ENCODE measurements around the gene PTPRK. TPM values are rescaled to one million over a fixed set of nuclear protein-coding genes. Genes with fewer than 3 reads are reported as not detected.

PTPRK gene
- total RNA-seq, 1 donor from 2014 or later = 124 TPM

GRCh38 chr6:128515550-128516513 lies 4.6 kb downstream of the PTPRK start:
- DNase-seq (ENCODE audit: low read depth) = peak; percentile 48

GRCh38 chr6:128513878-128514277 lies 6.5 kb downstream of the PTPRK start:
- no peak for DNase-seq (ENCODE audit: low read depth)

GRCh38 chr6:128512296-128512695 lies 8.1 kb downstream of the PTPRK start:
- peak; percentile 64 for DNase-seq (ENCODE audit: low read depth)

GRCh38 chr6:128511506-128511905 lies 8.9 kb downstream of the PTPRK start:
- peak; percentile 97 for DNase-seq (ENCODE audit: low read depth)

- no peak for DNase-seq (ENCODE audit: low read depth)
These were observed 10.7 kb downstream of the PTPRK start for GRCh38 chr6:128509709-128510108.

- peak; percentile 90 for DNase-seq (ENCODE audit: low read depth)
These were observed 11.7 kb downstream of the PTPRK start for GRCh38 chr6:128508588-128509296.

- DNase-seq (ENCODE audit: low read depth) = peak; percentile 81
These were observed 12.8 kb downstream of the PTPRK start for GRCh38 chr6:128507337-128508310.

- peak; percentile 48 for DNase-seq (ENCODE audit: low read depth)
These were observed 14.8 kb downstream of the PTPRK start for GRCh38 chr6:128505603-128506002.

- DNase-seq (ENCODE audit: low read depth) = no peak
These were observed 16.3 kb downstream of the PTPRK start for GRCh38 chr6:128504003-128504654.

- DNase-seq (ENCODE audit: low read depth) = no peak
These were observed 19.4 kb downstream of the PTPRK start for GRCh38 chr6:128500749-128501600.

- DNase-seq (ENCODE audit: low read depth) = peak; percentile 51
These were observed 20.4 kb downstream of the PTPRK start for GRCh38 chr6:128500014-128500413.

- peak; percentile 75 for DNase-seq (ENCODE audit: low read depth)
These were observed 21.2 kb downstream of the PTPRK start for GRCh38 chr6:128499079-128499731.

- no peak for DNase-seq (ENCODE audit: low read depth)
These were observed 22.2 kb downstream of the PTPRK start for GRCh38 chr6:128498234-128498633.

- DNase-seq (ENCODE audit: low read depth) = no peak
These were observed 24.7 kb downstream of the PTPRK start for GRCh38 chr6:128495536-128496333.

- no peak for DNase-seq (ENCODE audit: low read depth)
These were observed 26.0 kb downstream of the PTPRK start for GRCh38 chr6:128494440-128494839.

GRCh38 chr6:128493877-128494276 lies 26.5 kb downstream of the PTPRK start:
- no peak for DNase-seq (ENCODE audit: low read depth)

GRCh38 chr6:128492386-128492785 lies 28.0 kb downstream of the PTPRK start:
- no peak for DNase-seq (ENCODE audit: low read depth)

- no peak for DNase-seq (ENCODE audit: low read depth)
These were observed 28.7 kb downstream of the PTPRK start for GRCh38 chr6:128491610-128492206.

Data from renal cortical epithelial cell (primary cell).